Measurements from ENCODE around the gene HERC2. TPM values are rescaled to one million over a fixed set of nuclear protein-coding genes. Genes with fewer than 3 reads are reported as not detected.
"Not testable (repeated sequence)": the region's sequence is repeated elsewhere in the genome, so short reads cannot be mapped to it uniquely, and the experiment has no call there.

HERC2 gene
- total RNA-seq, 1 donor from 2014 or later: 54.5 TPM

- no peak for DNase-seq
Measured at GRCh38 chr15:28281876-28282275, 40.1 kb downstream of the HERC2 start.

- DNase-seq: no peak
Measured at GRCh38 chr15:28274635-28275034, 47.3 kb downstream of the HERC2 start.

GRCh38 chr15:28273873-28274610 lies 47.9 kb downstream of the HERC2 start:
- DNase-seq: peak; percentile 26

- no peak for DNase-seq
Measured at GRCh38 chr15:28273468-28273867, 48.5 kb downstream of the HERC2 start.

GRCh38 chr15:28272587-28272986 lies 49.4 kb downstream of the HERC2 start:
- DNase-seq: no peak

GRCh38 chr15:28271697-28272260 lies 50.2 kb downstream of the HERC2 start:
- DNase-seq: no peak

- DNase-seq: no peak
Measured at GRCh38 chr15:28269097-28269496, 52.9 kb downstream of the HERC2 start.

GRCh38 chr15:28267727-28268126 lies 54.3 kb downstream of the HERC2 start:
- DNase-seq: no peak

- no peak for DNase-seq
Measured at GRCh38 chr15:28265334-28266019, 56.5 kb downstream of the HERC2 start.

GRCh38 chr15:28264166-28264565 lies 57.8 kb downstream of the HERC2 start:
- DNase-seq: no peak

GRCh38 chr15:28262438-28262837 lies 59.5 kb downstream of the HERC2 start:
- DNase-seq: no peak

- DNase-seq: no peak
Measured at GRCh38 chr15:28260722-28261121, 61.3 kb downstream of the HERC2 start.

GRCh38 chr15:28260317-28260716 lies 61.7 kb downstream of the HERC2 start:
- no peak for DNase-seq

- no peak for DNase-seq
Measured at GRCh38 chr15:28255965-28256364, 66.0 kb downstream of the HERC2 start.

- no peak for DNase-seq
Measured at GRCh38 chr15:28252831-28253230, 69.1 kb downstream of the HERC2 start.

- DNase-seq: no peak
Measured at GRCh38 chr15:28246605-28247004, 75.4 kb downstream of the HERC2 start.

GRCh38 chr15:28243901-28244300 lies 78.1 kb downstream of the HERC2 start:
- DNase-seq: no peak

- DNase-seq: no peak
Measured at GRCh38 chr15:28243399-28243798, 78.6 kb downstream of the HERC2 start.

- not testable (repeated sequence) for DNase-seq
Measured at GRCh38 chr15:28238296-28238695, 83.7 kb downstream of the HERC2 start.

- not testable (repeated sequence) for DNase-seq
Measured at GRCh38 chr15:28231743-28232142, 90.2 kb downstream of the HERC2 start.

- not testable (repeated sequence) for DNase-seq
Measured at GRCh38 chr15:28231336-28231735, 90.6 kb downstream of the HERC2 start.

- DNase-seq: not testable (repeated sequence)
Measured at GRCh38 chr15:28228990-28229640, 92.9 kb downstream of the HERC2 start.

- DNase-seq: no peak
Measured at GRCh38 chr15:28228096-28228495, 93.9 kb downstream of the HERC2 start.
